Loucy (cell line): ENCODE measurements around the gene OR52W1.

Experiments used
- CTCF ChIP-seq: fragments of 200-600 bp; sonication (generic); conservative IDR thresholded peaks from 2 replicates; pipeline ENCODE4 v1.5.1; 2014; ENCODE audit warnings: mild to moderate bottlenecking, antibody characterized with exemption, low read length
- EZH2phosphoT487 ChIP-seq: fragments of 200-600 bp; IDR thresholded peaks from 2 replicates; pipeline ENCODE4 v1.6.1; 2018; ENCODE audit warnings: antibody characterized with exemption, mild to moderate bottlenecking, moderate library complexity, borderline replicate concordance

DNA sequence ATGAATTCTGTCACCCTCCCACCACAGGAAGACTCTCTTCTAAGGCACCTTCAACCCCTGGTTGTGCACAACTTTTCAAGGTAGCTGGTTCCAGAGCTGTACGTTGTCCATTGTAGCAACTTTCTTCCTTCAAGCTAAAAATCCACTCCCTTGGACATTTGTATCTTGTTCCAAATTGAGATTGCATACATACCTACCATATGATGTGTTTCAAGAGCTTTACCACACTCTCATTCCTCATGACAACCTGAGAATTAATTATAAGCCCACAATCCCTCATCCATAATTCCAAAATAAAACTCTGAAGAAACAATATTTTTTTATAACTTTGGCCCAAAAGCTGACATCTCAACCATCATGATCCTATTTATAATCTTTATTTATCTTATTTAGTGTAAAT, 3.0 kb downstream of the OR52W1 start:
- TF ChIP-seq CTCF (no peak), EZH2phosphoT487 (no peak)
